CD14-positive monocyte (primary cell): ENCODE measurements around the gene TUNAR. TPM values are rescaled to one million over a fixed set of nuclear protein-coding genes. Genes with fewer than 3 reads are reported as not detected.

Experiments
- DNase-seq, 3 donors: peaks; one replicate each; pipeline ENCODE4 v3.0.0-alpha.2; 2011 to 2022
- H2AFZ ChIP-seq: 2 replicates; pipeline ENCODE4 v1.6.0; 2012; ENCODE audit warnings: mild to moderate bottlenecking, low read depth, low read length, inconsistent platforms; ENCODE audit not compliant: insufficient read depth, poor library complexity, severe bottlenecking
- H3K27ac ChIP-seq, 2 donors: 1 replicate in 1 of 2; 2 replicates in 1 of 2; pipeline ENCODE4 v1.5.1; 2012 to 2013; ENCODE audit warnings: low read length in 2 of 2, control low read depth in 1 of 2, inconsistent platforms in 1 of 2, low read depth in 1 of 2, mild to moderate bottlenecking in 1 of 2
- H3K27me3 ChIP-seq, 2 donors: one replicate each; pipeline versions ENCODE4 v1.6.0 to v1.6.1; 2011 to 2013; ENCODE audit warnings: low read length in 2 of 2; ENCODE audit not compliant: control insufficient read depth in 2 of 2, insufficient read depth in 2 of 2
- H3K36me3 ChIP-seq, 2 donors: replicated peaks in 1 of 2; 1 replicate in 1 of 2; 2 replicates in 1 of 2; pipeline versions ENCODE4 v1.5.1 to v1.6.1; 2012 to 2013; ENCODE audit warnings: low read length in 2 of 2, control low read depth in 1 of 2, inconsistent platforms in 1 of 2, mild to moderate bottlenecking in 1 of 2; ENCODE audit not compliant: insufficient read depth in 2 of 2, control insufficient read depth in 1 of 2
- H3K4me1 ChIP-seq, 2 donors: 1 replicate in 1 of 2; 2 replicates in 1 of 2; pipeline versions ENCODE4 v1.5.1 to v1.6.1; 2012 to 2013; ENCODE audit warnings: low read length in 2 of 2, control low read depth in 1 of 2, inconsistent platforms in 1 of 2, mild to moderate bottlenecking in 1 of 2, moderate library complexity in 1 of 2; ENCODE audit not compliant: insufficient read depth in 2 of 2, control insufficient read depth in 1 of 2
- H3K4me2 ChIP-seq: replicated peaks from 2 replicates; pipeline ENCODE3; 2012; ENCODE audit warnings: low read length, moderate library complexity, mild to moderate bottlenecking; ENCODE audit not compliant: poor library complexity, severe bottlenecking; ENCODE audit errors: extremely low read depth
- H3K4me3 ChIP-seq, 3 experiments: fragments of 200-600 bp in 1 of 3; sonication (generic) in 1 of 3; replicated peaks in 1 of 3; 1 replicate in 2 of 3; 2 replicates in 1 of 3; pipeline ENCODE4 v1.5.1; 2011 to 2013; ENCODE audit warnings: low read length in 3 of 3, mild to moderate bottlenecking in 3 of 3, control low read depth in 2 of 3, low read depth in 2 of 3, inconsistent platforms in 1 of 3, moderate library complexity in 1 of 3
- H3K79me2 ChIP-seq: 2 replicates; pipeline ENCODE4 v1.6.0; 2012; ENCODE audit warnings: mild to moderate bottlenecking, control low read depth, inconsistent platforms, low read length, moderate library complexity; ENCODE audit not compliant: insufficient read depth
- H3K9ac ChIP-seq: 2 replicates; pipeline ENCODE4 v1.6.0; 2017; ENCODE audit warnings: low read length, mild to moderate bottlenecking; ENCODE audit not compliant: insufficient read depth, poor library complexity, severe bottlenecking
- H3K9me3 ChIP-seq, 2 donors: replicated peaks in 1 of 2; 1 replicate in 1 of 2; 2 replicates in 1 of 2; pipeline versions ENCODE4 v1.5.1 to v1.6.1; 2012 to 2013; ENCODE audit warnings: low read length in 2 of 2, control low read depth in 1 of 2; ENCODE audit not compliant: control insufficient read depth in 1 of 2, insufficient read depth in 1 of 2
- H4K20me1 ChIP-seq: 2 replicates; pipeline ENCODE4 v1.6.0; 2012; ENCODE audit warnings: mild to moderate bottlenecking, low read length, control low read depth, moderate library complexity; ENCODE audit not compliant: insufficient read depth
- H3K27ac Mint-ChIP-seq, 7 donors: one replicate each; pipeline ENCODE4 v1.8.0; 2020; ENCODE audit warnings: mild to moderate bottlenecking in 7 of 7, mixed read lengths in 7 of 7, moderate library complexity in 6 of 7, inconsistent platforms in 2 of 7
- H3K27me3 Mint-ChIP-seq, 3 donors: one replicate each; pipeline ENCODE4 v1.8.0; 2021 to 2022; ENCODE audit warnings: low read depth in 3 of 3, mild to moderate bottlenecking in 3 of 3, mixed read lengths in 3 of 3, moderate library complexity in 3 of 3, inconsistent platforms in 1 of 3
- H3K36me3 Mint-ChIP-seq, 2 donors: one replicate each; pipeline ENCODE4 v1.8.0; 2020; ENCODE audit warnings: mixed read lengths in 2 of 2, inconsistent platforms in 1 of 2, mild to moderate bottlenecking in 1 of 2
- H3K4me1 Mint-ChIP-seq: one replicate; pipeline ENCODE4 v1.8.0; 2020; ENCODE audit warnings: mild to moderate bottlenecking, mixed read lengths
- H3K4me3 Mint-ChIP-seq, 2 donors: one replicate each; pipeline ENCODE4 v1.8.0; 2020; ENCODE audit warnings: mild to moderate bottlenecking in 2 of 2, mixed read lengths in 2 of 2, moderate library complexity in 1 of 2
- H3K9me3 Mint-ChIP-seq, 7 donors: one replicate each; pipeline ENCODE4 v1.8.0; 2020 to 2022; ENCODE audit warnings: mixed read lengths in 7 of 7, mild to moderate bottlenecking in 6 of 7, moderate library complexity in 6 of 7, inconsistent platforms in 2 of 7
- CTCF ChIP-seq: fragments of 200-600 bp; IDR thresholded peaks from one replicate; pipeline ENCODE4 v1.8.0; 2022; ENCODE audit warnings: antibody characterized with exemption, mild to moderate bottlenecking
- WGBS: methylation state at CpG from one replicate; pipeline ENCODE4 v1.1.5; 2013; ENCODE audit warnings: missing lambda C conversion rate; ENCODE audit not compliant: insufficient coverage; 5-methylcytosine and 5-hydroxymethylcytosine counted together
- intact Hi-C, 2 donors: fragments of 100-400 bp; cut with micrococcal nuclease; formaldehyde crosslinking; loops; one replicate each; pipeline versions ENCODE4 v1.15.0 to v1.15.1; 2023
- polyA plus RNA-seq, 3 donors: library from polyadenylated mRNA; depleted of rRNA in 1 of 3; unstranded in 2 of 3; stranded (reverse) in 1 of 3; fragments of 300-500 nt in 2 of 3; fragments of >200 nt in 1 of 3; fragmentation: Illumina TruSeq in 2 of 3; gene quantifications; 1 replicate in 2 of 3; 2 replicates in 1 of 3; pipeline ENCODE4 v1.2.3, GENCODE V29; 2012 to 2021

The TUNAR gene
- polyA plus RNA-seq, 3 donors = not detected

- Mint-ChIP-seq H3K36me3 (no peaks in the 10 kb centered on the region), H3K9me3 (peaks cover 0 to 10% (median 2%) of the 10 kb centered on the region in 7 donors), H3K27ac (no peak overlapping the region), H3K27me3 (peaks cover 2 to 6% (median 2%) of the 10 kb centered on the region in 3 donors), H3K4me1 (no peaks in the 10 kb centered on the region), H3K4me3 (no peak overlapping the region)
- no peaks in the 10 kb centered on the region for H3K4me1 ChIP-seq
- H3K79me2 ChIP-seq = no peaks in the 10 kb centered on the region
- H2AFZ ChIP-seq = no peak overlapping the region
- no peaks in the 10 kb centered on the region for H4K20me1 ChIP-seq
- H3K27me3 ChIP-seq = no peaks in the 10 kb centered on the region
- intact Hi-C loops = no loop called here
- no peak overlapping the region for H3K9ac ChIP-seq
- WGBS = no CpG with 5 or more reads among the region's 2 CpGs
- DNase-seq = no peak
- TF ChIP-seq CTCF = no peak
- H3K27ac ChIP-seq = no peak overlapping the region
- H3K36me3 ChIP-seq = no peaks in the 10 kb centered on the region
- no peaks in the 10 kb centered on the region for H3K9me3 ChIP-seq
- no peak overlapping the region for H3K4me3 ChIP-seq
- no peak overlapping the region for H3K4me2 ChIP-seq
These were observed 58.7 kb downstream of the TUNAR start for GRCh38 chr14:95935228-95935822.

DNA sequence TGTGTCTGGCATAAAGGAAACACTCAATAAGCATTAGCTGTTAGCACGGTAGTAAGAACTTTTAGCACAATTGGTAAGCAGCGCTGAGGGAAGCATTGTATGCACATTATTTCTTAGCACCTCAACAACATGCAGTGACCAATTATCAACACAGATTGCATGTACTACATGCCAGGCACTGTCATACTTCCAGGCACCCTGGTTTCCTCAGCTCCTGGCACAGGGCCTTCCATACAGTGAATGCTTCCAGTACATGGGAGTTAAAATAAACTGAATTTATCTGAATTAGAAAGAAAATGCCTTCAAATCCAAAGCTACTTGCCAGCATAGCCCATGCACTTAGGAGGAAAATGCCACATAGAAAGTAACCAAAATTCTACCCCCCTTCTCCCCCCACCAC lies 59.4 kb downstream of the TUNAR start:
- no peak overlapping the region for H3K4me3 ChIP-seq
- no peak overlapping the region for H3K9ac ChIP-seq
- no peak overlapping the region for H2AFZ ChIP-seq
- no peak overlapping the region for H3K4me2 ChIP-seq
- H3K9me3 ChIP-seq = no peaks in the 10 kb centered on the region
- H3K36me3 ChIP-seq = no peaks in the 10 kb centered on the region
- Mint-ChIP-seq H3K4me3 (no peak overlapping the region), H3K9me3 (peaks cover 0 to 13% (median 2%) of the 10 kb centered on the region in 7 donors), H3K36me3 (no peaks in the 10 kb centered on the region), H3K27ac (no peak overlapping the region), H3K27me3 (peaks cover 2 to 5% (median 2%) of the 10 kb centered on the region in 3 donors), H3K4me1 (no peaks in the 10 kb centered on the region)
- TF ChIP-seq CTCF = no peak
- no peaks in the 10 kb centered on the region for H4K20me1 ChIP-seq
- no peaks in the 10 kb centered on the region for H3K4me1 ChIP-seq
- intact Hi-C loops = no loop called here
- H3K27me3 ChIP-seq = no peaks in the 10 kb centered on the region
- H3K79me2 ChIP-seq = no peaks in the 10 kb centered on the region
- DNase-seq = no peak
- no peak overlapping the region for H3K27ac ChIP-seq
- WGBS = no CpG with 5 or more reads among the region's 2 CpGs
